DMS153 treated with DMSO at 0.1 percent for 48 hours (cell line): ENCODE data around the gene KLHL3.

Source experiments
- DNase-seq: peaks from one replicate; lab custom pipeline; 2025; ENCODE audit not compliant: unreplicated experiment; lab: John Stamatoyannopoulos, UW

The KLHL3 gene

DNA sequence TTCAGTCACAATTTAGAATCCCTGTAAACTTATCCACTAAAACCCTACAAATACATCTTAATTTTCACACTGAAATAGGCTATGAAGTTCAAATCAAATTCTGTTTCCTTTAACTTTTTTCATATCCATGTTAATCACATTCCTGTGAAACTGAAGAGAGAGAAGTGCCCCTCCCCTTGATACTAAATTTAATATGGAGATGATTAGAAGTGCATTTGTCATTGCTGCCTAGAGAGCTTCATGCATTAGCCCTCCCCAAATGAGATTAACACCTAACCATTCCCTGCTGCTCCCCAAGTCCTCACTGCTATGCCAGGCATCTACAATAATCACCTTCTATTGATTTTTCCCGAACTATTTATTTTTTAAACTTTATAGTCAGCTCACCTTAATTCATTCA, 151.6 kb downstream of the KLHL3 start:
- DNase-seq = no peak

DNA sequence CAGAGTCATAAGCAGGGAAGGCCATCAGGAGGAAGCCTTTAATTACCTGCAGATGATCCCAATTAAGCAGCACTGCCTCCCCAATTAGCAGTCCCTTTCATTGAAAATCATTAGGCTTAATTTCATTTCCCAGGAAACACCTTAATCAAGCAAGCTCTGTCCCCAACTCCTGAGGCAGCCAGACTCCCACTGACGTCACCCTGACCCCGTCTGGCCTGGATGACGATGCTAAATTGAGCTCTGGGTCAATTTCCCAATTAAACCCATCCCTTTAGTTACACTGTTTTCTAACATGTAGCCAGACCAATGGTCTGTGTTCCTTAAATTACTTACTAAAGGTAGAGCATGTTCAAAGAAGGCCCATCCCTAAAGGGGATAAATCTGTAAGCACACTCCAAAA, 152.8 kb downstream of the KLHL3 start:
- DNase-seq = no peak

DNA sequence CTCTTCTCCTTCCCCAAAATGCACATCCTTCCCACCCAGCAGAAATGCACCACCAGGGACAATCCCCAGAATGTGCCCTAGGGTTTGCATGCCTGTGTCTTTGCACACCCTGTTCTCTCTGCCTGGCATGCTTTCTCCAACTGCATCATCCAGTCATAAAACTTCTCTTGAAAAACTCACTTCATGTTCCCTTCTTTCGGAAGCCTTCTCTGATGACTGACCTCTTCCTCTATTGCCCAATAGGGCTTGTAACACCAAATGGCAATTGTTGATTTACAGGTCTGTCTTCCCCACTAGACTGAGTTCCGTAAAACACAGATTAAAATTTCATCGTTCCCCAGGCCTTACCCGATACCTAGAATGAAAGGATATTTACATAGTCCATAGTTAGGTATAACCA, 153.7 kb downstream of the KLHL3 start:
- DNase-seq = no peak

DNA sequence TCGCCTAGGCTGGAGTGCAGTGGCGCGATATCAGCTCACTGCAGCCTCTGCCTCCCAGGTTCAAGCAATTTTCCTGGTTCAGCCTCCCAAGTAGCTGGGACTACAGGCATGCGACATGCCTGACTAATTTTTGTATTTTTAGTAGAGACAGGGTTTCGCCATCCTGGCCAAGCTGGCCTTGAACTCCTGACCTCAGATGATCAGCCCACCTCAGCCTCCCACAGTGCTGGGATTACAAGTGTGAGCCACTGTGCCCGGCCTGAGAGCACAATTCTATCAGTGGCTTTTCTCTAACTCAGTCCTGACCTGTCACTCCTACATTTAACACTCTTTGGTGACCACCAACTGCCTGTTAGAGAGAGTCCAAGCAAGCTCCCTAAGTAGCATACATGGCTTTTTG, 154.1 kb downstream of the KLHL3 start:
- no peak for DNase-seq

DNA sequence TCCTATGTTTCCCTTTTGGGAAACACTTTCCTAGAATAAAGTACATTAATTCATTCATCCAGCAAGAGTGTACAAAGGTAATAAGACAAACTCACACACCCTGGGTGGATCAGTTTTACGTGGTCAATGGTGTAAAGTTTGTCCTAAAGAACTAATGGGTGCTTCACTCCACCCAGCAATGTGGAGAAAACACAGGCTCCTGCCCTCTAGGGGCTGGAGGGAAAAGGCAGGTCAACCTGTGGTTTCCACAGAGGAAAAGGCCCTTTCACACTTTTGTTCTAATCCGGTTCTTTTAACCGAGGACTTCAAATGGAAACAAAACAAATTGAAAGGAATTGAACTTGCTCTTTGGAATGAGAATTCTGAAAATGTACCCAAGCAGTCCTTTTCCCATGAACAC, 155.9 kb downstream of the KLHL3 start:
- DNase-seq = no peak

DNA sequence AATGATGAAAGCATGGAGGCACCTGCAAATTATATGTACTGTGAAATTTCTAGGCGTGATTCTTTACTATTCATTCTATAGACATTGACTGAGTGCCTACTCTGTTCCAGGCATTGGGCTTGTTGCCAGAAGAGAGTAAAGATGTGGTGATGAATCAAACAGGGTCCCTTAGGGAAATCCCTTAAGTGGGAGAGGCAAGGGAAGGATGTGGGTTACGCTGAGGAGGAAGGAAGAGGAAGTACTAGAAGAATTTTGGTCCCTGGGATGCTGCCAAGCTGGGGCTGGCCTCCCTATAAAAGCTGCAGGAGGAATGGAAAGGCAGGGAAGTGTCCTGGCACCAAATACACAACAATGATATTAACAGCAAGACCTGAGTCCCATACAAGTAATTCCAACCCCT, 160.0 kb downstream of the KLHL3 start:
- peak; percentile 1 for DNase-seq

DNA sequence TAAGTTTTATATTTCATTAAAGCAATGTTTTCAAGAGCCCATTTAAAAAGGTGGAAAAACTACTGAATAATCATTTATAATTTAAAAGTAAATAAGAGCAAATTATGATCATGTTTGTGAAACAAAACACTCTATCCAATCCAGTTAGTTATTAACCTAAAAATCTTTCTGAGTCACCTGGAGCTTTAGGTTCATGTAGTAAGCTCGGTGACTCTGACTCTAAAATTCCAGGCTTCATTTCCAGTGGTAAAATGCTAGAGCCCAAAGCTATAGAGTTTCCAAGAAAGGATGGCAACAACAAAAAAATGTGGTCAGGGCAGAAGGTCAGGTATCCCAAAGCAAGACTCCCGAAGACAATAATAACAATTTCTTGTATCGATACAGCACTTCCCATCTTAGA, 160.7 kb downstream of the KLHL3 start:
- no peak for DNase-seq

DNA sequence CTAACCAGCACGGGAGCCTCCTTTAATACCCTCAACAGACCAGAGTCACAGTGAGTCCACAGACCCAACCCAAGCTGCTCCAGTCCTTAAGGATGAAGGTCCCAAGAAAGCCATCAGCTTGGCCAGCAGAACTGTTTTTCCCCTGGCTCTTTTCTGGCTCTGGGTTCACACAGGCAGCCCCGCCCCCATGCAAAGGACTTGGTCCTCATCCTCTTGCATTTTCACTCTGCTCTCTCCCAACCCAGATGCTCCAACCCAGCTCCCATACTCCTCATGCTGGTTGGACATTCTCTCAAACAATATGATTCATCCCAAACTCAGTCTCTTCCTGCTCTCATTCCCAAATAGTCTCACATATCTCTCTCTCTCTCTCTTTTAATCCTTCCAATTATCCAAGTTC, 162.5 kb downstream of the KLHL3 start:
- no peak for DNase-seq

DNA sequence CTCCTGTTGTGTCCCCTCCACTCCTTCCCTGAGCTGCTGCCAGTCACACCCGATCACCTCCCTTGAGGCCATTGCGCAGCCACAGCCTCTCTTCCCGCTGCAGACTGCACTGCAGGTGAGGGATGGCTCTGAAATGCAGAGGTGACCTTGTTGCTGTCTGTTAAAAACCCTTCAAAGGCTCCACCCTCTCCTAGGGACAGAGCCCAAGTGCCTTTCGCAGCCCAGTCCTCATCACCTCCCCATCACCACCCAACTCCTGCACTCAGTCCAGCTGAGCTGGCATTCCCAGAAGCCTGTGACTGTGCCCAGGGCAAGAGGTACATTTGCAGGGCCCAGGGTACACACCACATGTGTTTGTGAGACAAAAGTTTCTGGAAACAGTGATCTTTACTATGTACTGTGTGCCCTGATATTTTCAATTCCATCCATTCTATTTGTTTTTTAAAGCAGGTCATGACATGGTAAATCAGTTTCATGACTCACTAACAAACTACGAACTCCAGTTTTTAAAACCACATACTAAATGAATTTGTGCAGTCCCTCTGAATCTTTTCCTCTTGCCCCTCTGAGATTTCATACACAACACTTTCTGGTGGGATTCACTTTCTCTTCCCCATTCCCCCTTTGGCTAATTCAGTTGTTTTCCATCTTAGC, 163.7 kb downstream of the KLHL3 start:
- DNase-seq = no peak

DNA sequence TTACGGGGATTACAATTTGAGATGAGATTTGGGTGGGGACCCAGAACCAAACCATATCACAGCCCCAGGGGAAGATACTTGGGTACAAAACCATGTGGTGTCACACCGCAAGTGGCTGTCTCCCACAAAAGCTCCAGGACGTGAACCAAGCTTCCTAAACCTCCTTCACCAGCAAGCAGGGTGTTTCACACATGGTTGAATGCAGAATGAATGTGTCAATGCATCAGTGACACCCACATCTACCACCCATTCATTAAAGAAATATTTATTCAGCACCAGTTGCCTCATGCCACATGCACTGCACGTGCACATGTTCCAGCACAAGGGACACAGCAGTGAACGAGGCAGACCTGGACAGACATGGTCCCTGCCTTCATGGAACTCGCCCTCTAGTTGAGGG, 165.8 kb downstream of the KLHL3 start:
- no peak for DNase-seq
